ENCODE measurements around the gene CCNDBP1. TPM values are rescaled to one million over a fixed set of nuclear protein-coding genes. Genes with fewer than 3 reads are reported as not detected.
A peak's percentile ranks its signal among the peaks of the same experiment; 100 is the strongest.
"Not testable (repeated sequence)": the region's sequence is repeated elsewhere in the genome, so short reads cannot be mapped to it uniquely, and the experiment has no call there.

CCNDBP1 gene
- 32.4 and 53.6 TPM in 2 replicates for total RNA-seq (2014; rRNA removed; shearing (Covaris generic))

DNA sequence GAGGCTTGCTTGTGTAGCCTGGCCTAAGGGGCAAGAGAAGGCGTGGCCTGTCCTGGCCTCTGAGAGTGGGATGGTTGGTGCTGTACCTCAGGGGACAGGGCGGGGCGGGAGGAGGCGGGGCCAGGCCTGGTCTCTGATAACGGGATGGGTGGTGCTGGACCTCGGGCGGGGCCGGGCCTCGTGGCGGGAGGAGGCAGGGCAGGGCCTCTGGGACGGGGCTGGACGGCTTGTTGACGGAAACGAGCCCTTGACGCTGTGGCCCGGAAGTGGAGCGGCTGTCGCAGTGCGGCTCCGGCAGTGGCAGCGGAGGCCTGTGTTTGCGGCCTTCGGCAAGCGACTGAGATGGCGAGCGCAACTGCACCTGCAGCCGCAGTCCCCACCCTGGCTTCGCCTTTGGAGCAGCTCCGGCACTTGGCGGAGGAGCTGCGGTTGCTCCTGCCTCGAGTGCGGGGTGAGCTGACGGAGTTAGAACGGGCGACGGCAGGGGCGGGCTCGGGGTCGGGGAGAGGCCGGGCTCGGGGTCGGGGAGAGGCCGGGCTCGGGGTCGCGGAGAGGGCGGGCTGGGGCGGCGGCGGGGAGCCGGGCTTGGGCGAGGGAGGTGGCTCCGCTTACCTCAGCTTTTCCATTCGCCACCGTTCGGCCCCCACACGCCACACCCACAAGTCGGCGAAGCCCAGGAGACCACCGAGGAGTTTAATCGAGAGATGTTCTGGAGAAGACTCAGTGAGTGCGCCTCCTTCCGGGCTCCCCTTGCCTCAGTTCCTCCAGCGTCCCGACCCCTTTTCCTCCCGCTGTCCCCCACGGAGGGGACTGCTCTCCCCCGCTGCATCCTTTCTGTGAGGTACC is at the start of gene CCNDBP1:
Gene CCNDBP1, plus strand, starts transcription at position 247 of the 846 bp plus-strand sequence. Its CDS starts 96 bp downstream, at position 343.
- peak; percentile 89 for DNase-seq (ENCODE audit: low read depth)

DNA sequence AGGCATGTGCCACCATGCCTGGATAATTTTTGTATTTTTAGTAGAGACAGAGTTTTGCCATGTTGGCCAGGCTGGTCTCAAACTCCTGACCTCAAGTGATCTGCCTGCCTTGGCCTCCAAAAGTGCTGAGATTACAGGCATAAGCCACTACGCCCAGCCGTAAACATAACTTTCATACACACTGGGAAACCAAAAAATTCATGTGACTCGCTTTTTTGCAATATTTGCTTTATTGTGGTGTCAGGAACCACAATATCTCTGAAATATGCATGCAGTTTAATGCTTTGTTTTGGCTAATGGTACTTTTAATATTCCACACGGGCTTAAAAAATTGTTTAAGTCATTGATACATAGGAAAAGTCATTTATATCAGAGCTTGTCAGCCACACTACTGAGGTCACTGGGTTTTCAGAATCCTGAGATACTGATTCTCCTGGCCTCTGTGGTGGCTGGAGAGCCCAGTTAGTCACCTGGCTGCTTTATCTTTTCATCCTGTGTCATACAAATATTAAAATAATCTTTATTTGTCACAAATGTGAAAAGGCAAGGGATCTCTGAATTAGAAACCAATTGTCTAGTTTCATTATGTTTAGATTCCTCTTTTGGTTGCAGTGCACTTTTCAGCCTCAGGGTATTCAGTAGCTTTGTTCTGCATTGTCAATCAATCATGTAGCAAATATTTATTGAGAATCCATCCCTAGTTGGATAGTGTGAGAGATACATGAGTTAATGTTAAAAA is 41.8 kb upstream of the CCNDBP1 start:
- no peak for DNase-seq (ENCODE audit: low read depth)

- DNase-seq (ENCODE audit: low read depth) = no peak
Observed at GRCh38 chr15:43144512-43144911, 40.7 kb upstream of the CCNDBP1 start.

- no peak for DNase-seq (ENCODE audit: low read depth)
Observed at GRCh38 chr15:43146184-43146583, 39.0 kb upstream of the CCNDBP1 start.

DNA sequence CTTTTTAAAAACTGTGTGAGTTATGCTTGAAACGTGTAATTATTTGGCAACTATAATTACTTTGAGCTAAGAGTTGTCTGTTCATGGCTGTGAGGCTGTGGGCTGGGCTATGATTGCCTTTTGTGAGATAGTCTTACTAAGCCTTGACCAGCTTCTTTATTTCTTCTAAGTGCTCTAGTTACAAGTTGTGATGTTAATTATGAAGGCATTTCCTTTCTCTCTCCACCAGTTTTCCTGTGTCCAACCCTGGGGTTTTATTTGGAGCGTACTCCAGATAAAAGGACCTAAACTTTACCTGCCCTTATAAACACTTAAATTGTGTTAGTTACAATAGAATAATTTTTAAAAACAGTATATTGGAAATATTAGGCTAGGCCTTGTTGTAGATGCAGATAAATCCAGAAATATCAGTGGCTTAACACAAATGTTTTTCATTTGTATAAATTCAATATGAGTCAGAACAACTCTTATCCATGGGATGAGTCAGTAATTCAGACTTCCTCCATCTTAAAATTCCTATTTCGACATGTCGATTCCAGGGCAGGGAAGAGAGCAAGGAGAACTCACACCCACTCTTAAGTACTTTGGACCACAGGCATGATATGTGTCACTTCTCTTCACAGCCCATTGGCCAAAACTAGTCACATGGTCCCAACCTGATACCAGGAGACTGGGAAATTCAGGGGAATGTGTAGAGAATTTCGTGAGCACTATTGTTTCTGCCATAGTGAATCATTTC is 34.8 kb upstream of the CCNDBP1 start:
- DNase-seq (ENCODE audit: low read depth) = peak; percentile 91

DNA sequence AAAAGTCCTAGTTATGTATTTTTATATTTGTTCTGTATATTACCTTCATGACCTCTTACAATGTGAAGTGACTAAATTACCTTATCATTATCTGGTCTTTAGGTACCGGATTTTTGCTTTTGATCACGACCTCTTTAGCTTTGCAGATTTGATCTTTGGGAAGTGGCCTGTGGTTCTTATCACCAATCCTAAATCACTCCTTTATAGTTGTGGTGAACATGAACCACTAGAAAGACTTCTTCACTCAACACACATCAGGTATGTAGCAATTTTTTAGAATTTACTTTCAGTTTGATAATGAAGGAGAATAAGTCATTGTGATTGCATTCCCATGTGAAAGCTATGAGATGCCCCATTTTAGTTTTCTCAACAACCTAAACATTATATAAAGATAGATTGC is 33.5 kb upstream of the CCNDBP1 start:
- DNase-seq (ENCODE audit: low read depth) = no peak

DNA sequence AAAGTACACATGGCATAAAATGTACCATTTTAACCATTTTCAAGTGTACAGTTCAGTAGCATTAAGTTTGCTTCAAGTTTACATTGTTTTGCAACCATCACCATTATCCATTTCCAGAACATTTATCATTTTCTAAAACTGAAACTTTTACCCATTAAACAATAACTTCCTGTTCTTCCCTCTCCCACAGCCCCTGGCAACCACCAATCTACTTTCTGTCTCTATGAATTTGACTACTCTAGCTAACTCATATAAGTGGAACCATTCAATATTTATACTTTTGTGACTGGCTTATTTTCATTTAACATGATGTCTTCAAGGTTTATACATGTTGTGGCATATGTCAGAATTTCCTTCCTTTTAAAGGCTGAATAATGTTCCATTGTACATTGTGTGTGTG is 31.9 kb upstream of the CCNDBP1 start:
- DNase-seq (ENCODE audit: low read depth) = no peak

- no peak for DNase-seq (ENCODE audit: low read depth)
Observed at GRCh38 chr15:43165801-43166325, 19.3 kb upstream of the CCNDBP1 start.

GRCh38 chr15:43167261-43167660 is 17.9 kb upstream of the CCNDBP1 start:
- not testable (repeated sequence) for DNase-seq (ENCODE audit: low read depth)

DNA sequence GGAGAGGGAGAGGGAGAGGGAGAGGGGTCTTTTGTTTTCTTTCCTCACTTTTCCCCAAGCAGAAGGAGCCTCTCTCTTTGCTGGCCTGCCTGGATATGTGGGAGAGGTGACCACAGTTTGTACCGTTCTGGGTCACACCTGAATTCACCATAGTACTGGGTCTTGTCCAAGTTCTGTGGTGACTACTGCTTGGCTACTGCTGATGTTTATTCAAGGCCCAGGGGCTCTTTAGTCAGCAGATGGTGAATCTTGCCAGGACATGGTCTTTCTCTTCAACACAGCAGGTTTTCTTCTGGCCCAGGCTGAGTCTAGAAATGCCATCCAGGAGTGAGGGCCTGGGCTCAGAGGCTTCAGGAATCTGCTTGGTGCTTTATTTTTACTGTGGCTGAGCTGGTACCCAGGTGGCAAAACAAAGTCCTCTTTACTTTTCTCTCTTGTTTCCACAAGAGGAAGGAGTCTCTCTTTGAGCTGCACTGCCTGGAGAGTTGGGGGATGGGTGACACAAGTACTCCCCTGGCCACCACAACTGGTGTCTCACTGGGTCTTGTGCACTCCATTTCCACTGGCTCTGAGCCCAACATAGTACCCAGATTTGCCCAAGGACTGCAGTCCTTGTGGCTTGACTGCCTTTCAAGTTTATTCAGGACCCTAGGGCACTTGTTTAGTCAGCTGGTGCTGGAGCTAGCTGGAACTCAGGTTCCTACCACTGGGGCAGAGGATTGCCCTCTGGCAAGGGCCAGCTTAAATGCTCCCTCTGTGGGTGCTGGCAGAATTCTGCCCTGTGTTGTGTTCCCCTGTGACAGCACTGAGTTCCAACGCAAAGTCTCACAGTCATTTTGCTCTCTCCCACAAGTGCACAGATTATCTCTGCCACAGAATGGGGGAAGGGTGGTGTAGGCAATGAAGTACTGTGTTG is 16.8 kb upstream of the CCNDBP1 start:
- DNase-seq (ENCODE audit: low read depth) = peak; percentile 94

GRCh38 chr15:43169888-43170287 is 15.3 kb upstream of the CCNDBP1 start:
- no peak for DNase-seq (ENCODE audit: low read depth)

- not testable (repeated sequence) for DNase-seq (ENCODE audit: low read depth)
Observed at GRCh38 chr15:43175656-43176309, 9.4 kb upstream of the CCNDBP1 start.

DNA sequence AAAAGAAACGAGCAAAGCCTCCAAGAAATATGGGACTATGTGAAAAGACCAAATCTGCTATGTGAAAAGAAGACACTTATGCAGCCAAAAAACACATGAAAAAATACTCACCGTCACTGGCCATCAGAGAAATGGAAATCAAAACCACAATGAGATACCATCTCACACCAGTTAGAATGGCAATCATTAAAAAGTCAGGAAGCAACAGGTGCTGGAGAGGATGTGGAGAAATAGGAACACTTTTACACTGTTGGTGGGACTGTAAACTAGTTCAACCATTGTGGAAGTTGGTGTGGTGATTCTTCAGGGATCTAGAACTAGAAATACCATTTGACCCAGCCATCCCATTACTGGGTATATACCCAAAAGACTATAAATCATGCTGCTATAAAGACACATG is 8.1 kb upstream of the CCNDBP1 start:
- not testable (repeated sequence) for DNase-seq (ENCODE audit: low read depth)

- DNase-seq (ENCODE audit: low read depth) = no peak
Observed at GRCh38 chr15:43183270-43183669, 1.9 kb upstream of the CCNDBP1 start.

DNA sequence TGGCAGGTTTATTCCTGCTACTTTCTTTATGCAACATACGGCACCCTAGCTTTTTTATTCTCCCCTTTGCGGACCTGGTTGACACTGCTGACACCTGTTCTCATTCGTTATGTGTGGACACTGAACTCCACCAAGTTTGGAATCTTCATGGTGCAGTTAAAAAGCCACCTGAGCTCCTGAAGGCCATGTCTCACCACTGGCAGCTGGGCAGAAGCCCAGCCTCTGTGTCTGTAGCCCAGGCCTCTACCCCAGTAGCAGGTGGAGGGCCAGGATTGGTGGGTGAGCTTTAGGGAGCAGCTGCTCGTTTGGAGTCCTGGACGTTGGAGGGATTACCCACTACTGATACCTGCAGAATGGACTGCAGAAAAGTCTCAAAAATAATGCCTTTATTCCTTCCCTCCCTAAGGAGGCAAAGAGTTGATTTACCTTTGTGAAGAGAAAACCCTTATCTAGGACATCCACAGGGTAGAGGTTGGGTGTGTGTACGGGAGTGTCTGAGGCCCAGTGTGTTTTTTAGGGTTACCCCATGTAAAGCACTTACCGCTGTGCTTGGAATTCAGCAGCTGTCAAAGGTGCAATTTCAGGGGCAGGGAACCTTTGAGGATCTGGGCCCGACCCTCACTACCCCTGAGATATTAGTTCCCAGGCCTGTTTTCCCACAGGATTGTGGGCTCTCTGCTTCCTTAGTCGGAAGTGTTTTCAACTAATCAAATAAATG is 637 bp upstream of the CCNDBP1 start:
- no peak for DNase-seq (ENCODE audit: low read depth)

GRCh38 chr15:43186003-43186353 is 775 bp downstream of the CCNDBP1 start:
- DNase-seq (ENCODE audit: low read depth) = peak; percentile 18

GRCh38 chr15:43187544-43188155 is 2.4 kb downstream of the CCNDBP1 start:
- DNase-seq (ENCODE audit: low read depth) = peak; percentile 57

GRCh38 chr15:43189296-43189695 is 4.1 kb downstream of the CCNDBP1 start:
- no peak for DNase-seq (ENCODE audit: low read depth)

DNA sequence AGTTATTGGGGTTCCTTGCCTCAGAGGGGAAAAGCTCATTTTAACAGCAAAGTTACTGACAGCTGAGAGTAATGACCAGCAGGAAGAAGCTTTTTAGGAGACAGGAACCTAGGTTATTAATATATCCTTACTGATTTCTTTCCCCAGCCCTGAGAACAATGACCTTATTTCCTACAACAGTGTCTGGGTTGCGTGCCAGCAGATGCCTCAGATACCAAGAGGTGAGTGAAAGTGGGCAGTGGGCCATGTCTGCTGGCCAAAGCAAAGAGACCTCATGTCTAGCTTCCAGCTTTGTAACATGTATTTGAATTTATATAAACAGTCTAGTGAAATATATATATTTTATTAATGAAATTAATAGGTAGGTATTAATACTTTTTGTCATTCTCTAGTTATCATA is 5.0 kb downstream of the CCNDBP1 start:
- DNase-seq (ENCODE audit: low read depth) = no peak

Measured in M059J (cell line).